ENCODE measurements around the gene RADIL. TPM values are rescaled to one million over a fixed set of nuclear protein-coding genes. Genes with fewer than 3 reads are reported as not detected.
A peak's percentile ranks its signal among the peaks of the same experiment; 100 is the strongest.

RADIL gene
- total and polyA plus RNA-seq, 9 of the 15 experiments (the other 6 are each of a cell fraction or from before 2014, with no cell fraction given): 0.06 to 8.1 (median 1.9) TPM; not detected in 1

GRCh38 chr7:4830176-4830575 lies 53.3 kb downstream of the RADIL start (continued):
- peak; percentile 99 to 100 (median 100) for TF ChIP-seq CTCF (IDR thresholded peaks at IDR 0.05 in 2 of 3, conservative IDR thresholded peaks at IDR 0.05 in 1 of 3; ENCODE audit: insufficient read depth in 2 of 3, low read depth in 1 of 3, low read length in 3 of 3)
- TF ChIP-seq ZNF592 (IDR thresholded peaks at IDR 0.05): peak; percentile 45; the same call in 1 of the 2 replicates
- TF ChIP-seq CC2D1A (IDR thresholded peaks at IDR 0.05): peak; percentile 45; the same call in 1 of the 2 replicates
- TF ChIP-seq EP400 (IDR thresholded peaks at IDR 0.05): peak; percentile 23; the same call in 1 of the 2 replicates
- no peak for TF ChIP-seq ZBTB5 (IDR thresholded peaks at IDR 0.05)
- no peak for TF ChIP-seq NR1H2 (CRISPR knock-in tag; IDR thresholded peaks at IDR 0.05)
- no peak for TF ChIP-seq RBM15 (IDR thresholded peaks at IDR 0.05; ENCODE audit: insufficient read depth, low read length)
- no peak for TF ChIP-seq POU5F1 (IDR thresholded peaks at IDR 0.05; ENCODE audit: borderline replicate concordance, low read depth, low read length, partially characterized antibody)
- peak; percentile 33; the same call in 1 of the 2 replicates for TF ChIP-seq JUN (IDR thresholded peaks at IDR 0.05; ENCODE audit: borderline replicate concordance, low read depth, low read length)
- no peak for TF ChIP-seq JUN (CRISPR knock-in tag; IDR thresholded peaks at IDR 0.05; ENCODE audit: borderline replicate concordance)
- TF ChIP-seq ARID1B (IDR thresholded peaks at IDR 0.05): 0 out of 2 replicates have a peak, but pooled peaks have one; percentile 20
- TF ChIP-seq SP1 (CRISPR knock-in tag; IDR thresholded peaks at IDR 0.05): peak; percentile 72
- TF ChIP-seq TSC22D4 (tag; IDR thresholded peaks at IDR 0.05): no peak
- TF ChIP-seq ZNF263 (CRISPR knock-in tag; IDR thresholded peaks at IDR 0.05; ENCODE audit: borderline replicate concordance): peak; percentile 45; the same call in 1 of the 2 replicates
- no peak for TF ChIP-seq HES1 (IDR thresholded peaks at IDR 0.05; ENCODE audit: low read depth)
- TF ChIP-seq NRF1 (conservative IDR thresholded peaks at IDR 0.05 in 1 of 2, IDR thresholded peaks at IDR 0.05 in 1 of 2): peak; percentile 39 to 59; a peak in 3 of 4 replicates
- no peak for TF ChIP-seq DACH1 (IDR thresholded peaks at IDR 0.05; ENCODE audit: partially characterized antibody)
- TF ChIP-seq GATA2 (CRISPR knock-in tag; IDR thresholded peaks at IDR 0.05): peak; percentile 79
- no peak for TF ChIP-seq ASH1L (IDR thresholded peaks at IDR 0.05; ENCODE audit: borderline replicate concordance, low read depth, partially characterized antibody)
- TF ChIP-seq MTA2 (IDR thresholded peaks at IDR 0.05; ENCODE audit: low read depth): no peak
